NAMALWA (cell line): ENCODE measurements around the gene PROKR2.

ENCODE experiments used
- DNase-seq: peaks from one replicate; pipeline ENCODE4 v3.0.0-alpha.2; 2015; ENCODE audit warnings: low spot score

The PROKR2 gene

DNA sequence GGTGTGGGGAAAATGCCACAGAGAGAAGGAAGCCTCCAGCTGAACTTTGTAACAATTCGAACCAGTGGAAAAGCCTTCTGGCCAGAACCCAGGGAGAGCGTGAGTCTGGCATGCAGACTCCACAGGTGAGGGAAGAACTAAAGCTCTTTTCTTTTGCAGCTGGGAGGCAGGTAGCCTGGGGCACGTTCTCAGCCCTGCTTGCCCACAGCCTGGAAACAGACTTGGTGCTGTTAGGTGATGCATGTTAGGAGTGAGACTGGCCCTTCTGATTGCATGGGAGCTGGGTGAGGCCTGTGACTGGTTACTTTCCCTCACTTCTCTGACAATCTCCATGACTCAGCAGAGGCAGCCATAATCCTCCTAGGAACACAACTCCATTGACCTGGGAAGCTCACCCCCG lies 34.2 kb downstream of the PROKR2 start:
- no peak for DNase-seq

DNA sequence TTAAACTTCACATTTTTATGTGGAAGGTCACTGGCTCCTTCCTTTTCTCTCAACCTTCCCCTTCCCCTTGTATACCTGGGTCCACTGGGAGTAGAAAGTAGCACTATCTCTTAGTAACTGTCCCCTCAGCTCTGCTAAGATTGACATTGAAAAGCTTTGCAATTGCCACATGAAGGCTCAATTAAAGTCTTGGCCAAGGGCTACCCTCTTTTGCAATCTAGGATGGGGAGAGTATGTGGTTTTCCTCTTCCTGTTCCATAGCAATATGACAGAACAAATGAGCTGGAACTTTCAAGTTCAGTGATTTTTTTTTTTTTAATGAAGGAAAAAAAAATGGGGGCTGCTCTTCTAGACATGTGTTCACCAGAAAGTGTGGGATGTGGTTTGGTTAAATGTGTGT lies 37.1 kb downstream of the PROKR2 start:
- no peak for DNase-seq

DNA sequence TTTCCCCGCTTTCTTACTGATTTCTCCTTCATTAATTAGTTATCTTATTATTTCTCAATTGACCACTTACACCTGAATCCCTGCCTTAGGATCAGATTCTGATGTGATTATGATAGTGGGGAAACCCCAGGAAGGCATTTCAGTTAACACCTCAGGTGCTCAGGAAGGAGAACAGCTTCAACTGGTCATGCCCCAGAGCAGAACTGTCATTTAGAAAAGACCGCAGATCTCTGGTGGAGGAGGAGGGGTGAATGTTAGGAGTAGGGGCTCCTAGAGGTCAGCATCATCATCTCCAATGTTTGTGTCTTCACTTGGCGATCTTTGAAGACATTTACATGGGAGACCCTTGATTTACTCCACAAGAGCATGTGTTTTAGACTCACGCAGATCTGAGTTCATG lies 44.5 kb downstream of the PROKR2 start:
- DNase-seq: no peak

DNA sequence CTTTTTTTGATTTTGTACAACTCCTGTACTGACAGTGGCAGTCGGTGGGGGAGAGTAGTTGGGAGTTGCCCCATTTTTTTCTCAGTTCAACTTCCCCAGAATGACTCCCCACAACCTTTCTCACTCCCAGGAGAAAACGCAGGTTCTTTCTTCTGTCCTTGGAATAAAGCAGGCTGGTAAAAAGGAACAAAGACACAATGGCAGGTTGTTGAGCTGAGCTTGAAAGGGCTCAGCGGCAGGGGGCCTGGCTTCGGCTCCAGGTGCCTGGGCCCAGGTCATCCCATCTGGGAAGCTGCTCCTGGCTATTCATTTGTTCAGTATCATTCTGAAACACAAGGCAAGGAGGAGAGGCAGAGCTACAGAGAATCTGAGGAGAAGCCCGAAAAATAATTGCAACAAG lies 46.2 kb downstream of the PROKR2 start:
- DNase-seq: no peak

DNA sequence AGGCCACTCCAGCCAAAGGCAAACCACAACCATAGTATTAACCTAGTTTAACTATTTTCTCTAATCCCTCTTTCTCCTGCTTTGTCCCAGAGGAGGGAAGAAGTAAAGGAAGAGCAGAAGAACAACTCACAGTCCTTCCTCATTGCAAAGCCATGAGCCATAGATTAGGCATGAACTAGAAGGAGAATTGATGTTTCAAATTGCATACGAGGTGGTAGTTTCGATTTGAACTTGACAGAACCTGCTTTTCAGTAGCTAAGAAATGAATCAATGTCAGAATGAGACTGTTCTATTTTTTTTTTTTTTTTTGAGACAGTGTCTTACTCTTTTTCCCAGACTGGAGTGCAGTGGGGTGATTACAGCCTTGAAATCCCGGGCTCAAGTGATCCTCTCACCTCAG lies 48.3 kb downstream of the PROKR2 start:
- DNase-seq: no peak

DNA sequence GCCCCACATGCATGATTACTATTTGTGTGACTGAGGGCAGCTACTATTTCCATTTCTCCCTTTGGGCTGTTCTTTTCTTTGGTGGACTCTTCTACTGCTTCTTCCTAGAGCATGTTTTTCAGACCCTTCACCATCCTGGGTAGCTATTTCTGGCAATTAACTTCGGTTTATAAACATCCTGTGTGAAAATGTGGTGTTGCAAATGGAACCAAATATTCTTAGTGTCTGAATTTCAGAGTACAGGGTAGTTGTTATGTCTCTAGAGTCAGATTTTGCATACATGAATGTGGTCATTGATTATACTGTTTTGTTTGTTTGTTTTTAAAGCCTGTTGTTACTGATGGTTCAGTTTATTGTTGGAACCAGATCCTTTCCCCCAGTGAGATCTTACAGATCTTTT lies 49.7 kb downstream of the PROKR2 start:
- no peak for DNase-seq
